Amniotic stem cell (primary cell): Measurements from ENCODE around the gene SHISAL1.

Source experiments
- DNase-seq: peaks from one replicate; lab custom pipeline; 2025; lab: John Stamatoyannopoulos, UW

SHISAL1 gene

DNA sequence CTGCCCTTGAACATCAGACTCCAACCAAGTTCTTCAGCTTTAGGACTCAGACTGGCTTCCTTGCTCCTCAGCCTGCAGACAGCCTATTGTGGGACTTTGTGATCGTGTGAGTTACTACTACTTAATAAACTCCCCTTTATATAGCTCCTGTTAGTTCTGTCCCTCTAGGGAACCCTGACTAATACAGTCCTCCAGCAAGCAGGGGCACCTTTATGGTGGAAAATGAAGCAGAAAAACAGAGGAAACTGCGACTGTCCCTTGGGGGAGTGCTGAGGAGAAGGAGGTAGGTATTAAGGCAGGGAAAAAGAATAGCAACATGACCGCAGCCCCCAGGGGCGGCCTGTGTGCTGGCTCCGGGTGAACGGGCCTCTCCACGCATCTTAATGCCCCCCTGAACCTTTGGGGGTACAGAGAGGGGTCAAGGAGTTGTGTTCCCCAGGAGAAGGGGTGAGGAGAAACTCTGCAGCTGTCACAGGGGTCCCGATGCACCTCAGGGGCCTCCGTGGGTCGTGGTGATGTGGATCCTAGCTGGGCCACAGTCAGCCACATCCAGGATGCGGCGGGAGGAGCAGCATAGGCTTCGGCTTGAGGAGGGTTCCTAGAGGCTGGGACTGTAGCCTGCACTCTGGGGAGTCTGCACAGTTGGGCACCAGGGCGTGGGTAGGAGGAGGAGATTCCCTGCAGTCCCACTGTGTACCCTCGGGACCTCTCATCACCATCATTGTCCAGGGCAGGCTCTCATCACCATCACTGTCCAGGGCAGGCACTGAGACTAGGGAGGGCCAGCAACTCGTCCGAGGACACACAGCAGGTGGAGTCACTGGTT, 34.3 kb downstream of the SHISAL1 start:
- DNase-seq = no peak

DNA sequence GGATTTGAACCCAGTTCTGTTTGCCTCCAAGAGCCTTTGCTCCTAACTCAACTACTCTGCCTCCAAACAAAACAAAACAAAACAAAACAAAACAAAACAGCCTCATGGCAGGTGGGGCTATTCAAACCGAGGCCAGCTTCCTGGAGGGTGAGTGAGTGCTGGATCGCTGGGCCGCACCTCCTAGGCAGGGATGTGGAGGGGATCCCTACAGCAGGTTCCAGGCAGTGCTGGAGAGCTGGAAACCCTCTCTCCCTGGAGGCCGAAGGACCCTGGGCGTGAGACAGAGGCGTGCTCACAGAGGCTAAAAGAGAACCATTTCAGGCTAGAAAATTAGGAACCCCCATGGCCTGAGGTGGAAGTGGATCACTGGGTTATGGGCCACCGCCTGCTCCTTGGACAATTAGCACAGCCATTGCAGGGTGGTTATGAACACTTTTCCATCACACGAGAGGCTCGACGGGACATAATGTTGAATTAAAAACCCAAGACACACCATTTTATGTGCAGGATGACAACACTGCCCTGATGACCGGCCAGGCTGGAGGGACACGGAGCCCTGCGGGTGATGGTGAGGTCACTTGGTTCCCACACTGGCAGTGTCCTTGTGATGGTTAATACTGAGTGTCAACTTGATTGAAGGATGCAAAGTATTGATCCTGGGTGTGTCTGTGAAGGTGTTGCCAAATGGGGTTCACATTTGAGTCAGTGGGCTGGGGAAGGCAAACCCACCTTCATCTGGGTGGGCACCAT, 35.2 kb downstream of the SHISAL1 start:
- DNase-seq = no peak

- DNase-seq = no peak
Measured at GRCh38 chr22:44276706-44277356, 35.9 kb downstream of the SHISAL1 start.

- no peak for DNase-seq
Measured at GRCh38 chr22:44276041-44276440, 36.7 kb downstream of the SHISAL1 start.

DNA sequence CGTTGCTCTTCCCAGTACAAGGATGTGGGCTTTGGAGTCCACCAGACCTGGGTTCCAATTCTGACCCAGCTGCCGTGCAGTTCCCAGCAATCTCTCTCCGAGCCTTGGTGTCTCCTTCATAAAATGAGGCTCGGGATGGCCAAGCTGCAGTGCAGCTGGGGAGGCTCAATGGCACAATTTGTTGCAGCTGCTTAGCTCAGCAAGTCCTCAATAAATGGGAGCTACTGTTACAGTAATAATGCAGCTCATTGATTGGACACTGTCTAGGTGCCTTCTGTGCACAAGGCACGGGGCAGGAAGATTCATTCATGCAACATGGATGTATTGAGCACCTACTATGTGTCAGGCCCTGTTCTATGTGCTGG, 37.1 kb downstream of the SHISAL1 start:
- no peak for DNase-seq

DNA sequence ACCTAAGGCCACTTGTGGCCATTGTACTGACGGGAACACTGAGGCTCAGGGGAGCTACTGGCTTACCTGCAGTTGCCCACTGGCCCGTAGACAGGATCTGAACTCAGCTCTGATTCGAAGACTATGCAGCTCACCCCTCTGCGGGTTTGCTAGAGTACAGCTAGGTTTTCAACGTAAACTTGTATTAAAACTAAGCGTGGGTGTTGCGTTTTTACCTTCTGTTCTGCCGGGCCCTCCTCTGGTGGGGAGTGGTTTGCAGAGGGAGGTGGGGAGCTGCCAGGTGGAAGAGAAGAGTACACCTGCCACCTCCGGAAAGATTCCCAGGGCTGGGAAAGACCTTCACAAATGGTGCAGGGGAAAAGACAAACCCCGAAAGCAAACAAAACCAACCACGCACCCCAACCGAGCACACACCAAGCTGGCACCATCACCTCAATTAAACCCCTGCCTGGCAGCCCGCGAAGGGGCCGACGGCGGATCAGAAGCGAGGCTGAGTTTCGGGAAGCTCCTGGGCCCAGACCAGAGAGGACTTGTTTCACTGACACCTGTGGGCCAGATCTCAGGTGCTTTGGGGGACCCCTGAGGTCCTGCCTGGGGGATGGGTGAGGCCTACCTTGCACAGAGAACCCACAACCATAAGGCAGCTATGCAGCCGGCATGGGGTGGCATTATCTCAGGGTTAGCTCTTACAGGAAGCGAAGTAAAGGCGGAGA, 37.7 kb downstream of the SHISAL1 start:
- DNase-seq = no peak

DNA sequence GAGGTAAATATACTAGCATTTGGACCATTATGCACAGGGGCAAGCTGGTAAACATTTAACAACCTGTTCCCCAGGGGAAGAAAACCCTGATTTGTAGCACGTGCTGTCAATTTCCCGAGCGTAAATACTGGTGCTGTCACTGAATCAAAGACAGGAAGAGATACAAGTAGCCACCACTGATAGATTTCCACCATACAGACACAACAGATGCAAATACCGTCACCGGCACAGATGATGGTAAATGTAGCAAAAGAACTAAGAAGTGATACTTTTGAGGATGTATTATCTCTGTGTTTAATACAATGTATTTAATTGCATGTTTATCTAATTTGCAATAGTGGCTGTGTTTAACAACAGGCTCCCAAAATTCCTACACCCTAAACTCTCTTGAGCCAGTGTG, 39.6 kb downstream of the SHISAL1 start:
- no peak for DNase-seq

- DNase-seq = no peak
Measured at GRCh38 chr22:44272401-44272771, 40.4 kb downstream of the SHISAL1 start.

- DNase-seq = no peak
Measured at GRCh38 chr22:44271732-44272400, 40.9 kb downstream of the SHISAL1 start.

GRCh38 chr22:44271010-44271500, 41.7 kb downstream of the SHISAL1 start:
- no peak for DNase-seq

DNA sequence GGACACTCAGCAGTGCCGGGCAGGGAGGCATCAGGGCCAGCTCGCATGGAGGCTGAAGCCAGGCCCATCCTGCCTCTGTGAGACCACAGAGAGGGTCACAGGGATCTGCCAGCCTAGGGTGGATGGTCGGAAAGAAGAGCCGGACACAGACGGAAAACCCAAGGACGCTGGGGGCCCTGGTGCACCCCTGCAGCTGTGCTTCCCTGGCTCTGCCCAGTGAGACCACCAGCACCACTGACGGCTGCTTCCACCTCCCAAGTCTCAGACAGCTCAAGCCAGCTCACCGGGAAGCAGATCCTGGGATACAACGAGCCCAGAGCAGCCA, 42.2 kb downstream of the SHISAL1 start:
- DNase-seq = no peak

- DNase-seq = no peak
Measured at GRCh38 chr22:44269757-44270555, 42.8 kb downstream of the SHISAL1 start.

DNA sequence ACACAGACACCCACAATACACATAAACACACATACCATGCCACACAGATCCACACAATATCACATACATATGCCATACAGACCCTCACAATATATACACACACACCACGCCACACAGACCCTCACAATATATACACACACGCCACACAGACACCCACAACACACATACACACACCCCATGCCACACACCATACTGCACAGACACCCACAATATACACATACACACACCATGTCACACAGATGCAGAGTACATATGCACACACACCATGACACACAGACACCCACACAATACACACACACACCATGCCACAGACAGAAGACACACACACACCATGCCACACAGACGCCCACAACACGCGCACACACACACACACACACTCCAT, 43.6 kb downstream of the SHISAL1 start:
- DNase-seq = no peak

DNA sequence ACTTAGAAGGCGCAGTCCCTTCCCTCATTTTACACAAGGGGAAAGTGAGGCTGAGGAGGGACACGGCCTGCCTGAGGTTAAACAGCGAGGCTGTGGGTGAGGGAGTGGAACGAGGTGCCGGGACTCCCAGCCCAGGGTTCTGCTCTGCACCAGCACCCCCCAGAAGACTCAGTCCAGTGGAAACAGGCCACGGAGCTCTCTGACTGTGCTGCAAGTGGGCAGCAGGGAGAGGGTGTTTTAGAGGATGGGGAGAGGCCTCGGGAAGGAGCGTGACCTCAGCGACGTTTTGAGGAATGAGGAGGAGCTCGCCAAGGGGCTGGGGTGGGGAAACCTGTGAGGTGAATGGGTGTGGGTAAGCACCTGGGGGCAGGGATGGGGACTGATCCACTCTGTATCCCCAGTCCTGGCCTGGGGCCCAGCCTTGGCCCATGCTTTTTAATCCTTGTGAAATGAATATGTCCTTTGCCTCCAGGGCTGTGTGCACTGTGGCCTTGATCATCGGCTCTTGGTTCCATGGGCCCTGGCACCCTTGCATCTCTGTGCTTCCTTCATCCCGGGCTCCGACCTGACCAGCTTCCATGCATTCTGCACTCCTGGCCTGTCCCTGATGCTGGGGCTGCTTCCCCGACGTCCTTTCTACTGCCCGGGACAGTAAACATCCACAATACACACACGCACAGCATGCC, 44.2 kb downstream of the SHISAL1 start:
- no peak for DNase-seq

- no peak for DNase-seq
Measured at GRCh38 chr22:44267856-44268255, 44.9 kb downstream of the SHISAL1 start.

DNA sequence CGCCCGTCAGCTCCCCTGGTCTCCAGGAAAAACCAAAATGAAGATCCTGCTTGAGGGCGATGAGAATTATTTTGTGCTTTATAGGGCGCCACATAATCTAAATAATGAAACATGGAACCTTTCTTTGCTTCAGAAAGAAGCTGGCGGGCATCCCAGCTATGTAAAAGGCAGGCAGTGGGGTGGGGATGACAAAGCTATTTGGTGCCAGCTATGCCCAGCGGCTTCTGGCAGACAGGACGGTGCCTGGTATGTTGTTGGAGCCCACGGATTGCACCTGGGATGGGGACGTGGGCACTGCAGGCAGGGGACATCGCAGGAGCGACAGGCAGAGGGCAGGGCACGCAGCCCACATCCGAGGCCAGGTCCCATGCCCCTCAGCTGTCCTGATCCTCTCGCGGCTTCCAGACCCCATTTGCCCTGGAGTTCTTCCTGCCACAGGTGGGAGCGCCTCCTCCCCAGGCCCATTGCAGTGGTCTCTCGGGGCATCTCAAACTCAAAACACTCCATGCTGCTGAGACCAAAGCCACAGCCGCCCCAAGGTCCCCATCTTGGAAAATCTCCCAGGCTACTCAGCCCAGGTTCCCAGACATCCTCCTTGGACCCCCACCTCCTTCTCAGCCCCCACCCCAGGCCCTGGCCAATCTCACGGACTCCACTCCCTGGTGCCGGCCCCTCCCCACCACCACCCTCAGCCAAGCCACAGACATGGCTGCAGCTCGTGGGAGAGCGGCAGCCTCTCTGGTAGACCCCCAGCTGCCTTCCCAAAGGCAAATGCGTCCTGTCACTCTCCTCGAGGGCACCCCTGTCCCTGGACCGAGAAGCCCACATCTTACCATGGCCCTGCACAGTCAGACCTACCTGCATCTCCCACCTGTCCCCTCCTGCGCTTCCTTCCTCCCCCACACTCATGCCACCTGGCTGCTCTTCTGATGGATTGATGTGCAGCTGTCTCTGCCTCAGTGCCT, 45.7 kb downstream of the SHISAL1 start:
- no peak for DNase-seq

DNA sequence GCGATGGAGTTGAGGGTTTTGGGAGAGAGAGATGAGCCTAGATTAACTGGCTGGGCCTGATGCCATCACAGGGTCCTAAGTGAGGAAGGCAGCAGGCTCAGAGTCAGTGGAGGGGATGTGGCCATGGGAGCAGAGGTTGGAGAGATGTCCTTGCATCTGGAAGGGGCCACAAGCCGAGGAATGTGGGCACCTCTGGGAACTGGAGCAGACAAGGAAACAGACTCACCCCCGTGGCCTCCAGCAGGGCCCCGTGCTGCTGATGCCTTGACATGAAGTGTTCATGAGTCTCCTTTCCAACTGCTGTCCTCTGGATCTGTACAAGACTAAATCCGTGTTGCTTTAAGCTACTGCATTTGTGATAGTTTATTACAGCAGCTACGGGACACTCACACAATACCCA, 49.2 kb downstream of the SHISAL1 start:
- DNase-seq = no peak

GRCh38 chr22:44261861-44262595, 50.7 kb downstream of the SHISAL1 start:
- DNase-seq = no peak
